ENCODE data around the gene SNCAIP.

The SNCAIP gene

DNA sequence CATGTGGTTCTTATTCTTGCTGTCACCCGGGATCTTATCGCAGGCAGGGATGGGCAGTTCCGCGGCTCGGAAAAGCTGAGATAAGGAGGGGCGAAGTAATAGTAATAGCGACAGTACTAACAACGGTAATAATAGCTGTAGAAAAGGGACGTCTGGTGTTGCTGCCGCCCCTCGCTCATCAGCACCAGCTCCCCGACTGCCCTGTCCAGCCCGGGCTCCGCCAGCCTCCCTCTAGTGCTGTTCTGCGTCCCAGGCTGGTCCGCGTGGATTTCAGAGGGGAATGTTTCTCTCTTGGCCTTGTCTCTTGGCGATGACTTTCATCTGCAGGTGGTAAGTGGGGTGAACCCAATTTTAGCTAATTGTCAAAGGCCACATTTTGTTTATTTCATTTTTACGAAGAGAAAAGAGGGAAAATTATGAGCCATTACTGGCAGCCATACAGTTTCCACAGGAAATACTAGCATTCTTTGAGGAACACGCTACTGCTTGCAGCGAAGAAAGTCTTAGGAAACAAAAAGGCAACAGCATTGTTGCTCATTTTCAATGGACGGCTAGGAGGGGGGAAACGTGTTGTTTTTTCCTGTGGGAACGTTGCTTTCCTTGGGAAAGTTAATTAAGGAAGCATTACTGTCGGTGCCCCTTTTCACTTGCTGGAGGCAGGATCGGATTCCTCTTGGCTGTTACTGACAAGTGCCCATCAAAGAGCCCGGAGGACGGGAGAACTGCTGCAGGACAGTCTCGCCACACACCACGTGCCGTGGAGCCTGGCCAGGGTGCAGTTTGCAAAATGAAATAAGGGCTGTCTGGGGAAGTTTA is 762 bp downstream of the SNCAIP start:
- Histone ChIP-seq H3K36me3 (ENCODE audit: control insufficient read depth, insufficient read depth, low read length) (no peaks in the 10 kb centered on the region), H3K9me3 (ENCODE audit: control insufficient read depth, low read length) (no peaks in the 10 kb centered on the region), H3K27ac (ENCODE audit: insufficient read depth, low read length, poor library complexity, severe bottlenecking) (no peak overlapping the region), H3K4me3 (ENCODE audit: insufficient read depth, low read depth, low read length, poor library complexity, severe bottlenecking) (no peak overlapping the region), H3K4me1 (ENCODE audit: control insufficient read depth, insufficient read depth, low read length, poor library complexity, severe bottlenecking) (no peaks in the 10 kb centered on the region), H3K27me3 (replicated peaks; ENCODE audit: control insufficient read depth, insufficient read depth, low read length, poor library complexity, severe bottlenecking) (no peaks in the 10 kb centered on the region)
- no peak for DNase-seq

DNA sequence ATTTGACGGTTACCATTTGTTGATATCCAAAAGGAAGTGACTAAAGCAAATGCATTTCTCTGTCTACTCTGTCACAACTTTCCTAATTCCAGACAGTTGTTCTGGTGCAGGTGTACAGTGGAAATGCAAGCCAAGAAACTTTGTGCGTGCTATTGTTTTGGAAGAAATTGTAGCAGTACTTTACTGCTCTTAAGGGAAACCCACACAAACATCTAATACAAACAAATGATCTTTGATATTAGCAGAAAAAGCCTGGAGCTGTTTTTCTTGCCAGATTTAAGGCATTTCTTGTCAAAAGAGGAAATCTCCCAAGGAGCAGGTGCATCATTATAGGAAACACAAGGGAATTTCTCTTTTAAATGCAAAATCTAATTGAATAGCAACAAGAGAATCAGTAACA is 2.0 kb downstream of the SNCAIP start:
- H3K4me1 ChIP-seq (ENCODE audit: control insufficient read depth, insufficient read depth, low read length, poor library complexity, severe bottlenecking) = no peaks in the 10 kb centered on the region

DNA sequence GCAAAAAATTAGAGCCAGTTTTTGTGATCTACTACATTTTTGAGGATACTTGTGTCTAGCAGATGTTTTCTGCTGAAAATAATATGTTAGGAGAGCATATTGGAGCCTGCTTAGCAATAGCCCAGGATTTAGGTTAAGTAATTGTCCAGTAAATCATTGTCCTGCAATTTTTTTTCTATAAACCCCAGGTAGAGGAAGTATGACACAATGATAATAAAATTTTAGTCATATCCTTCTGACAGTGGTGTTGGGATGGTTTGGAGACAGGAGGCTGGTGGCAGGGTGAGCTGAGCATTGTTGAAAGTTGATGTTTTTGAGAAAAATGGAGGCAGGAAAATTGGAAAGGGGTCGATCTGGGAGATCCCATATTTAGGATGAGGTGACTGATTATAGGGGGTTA is 3.5 kb downstream of the SNCAIP start:
- no peak overlapping the region for H3K27ac ChIP-seq (ENCODE audit: insufficient read depth, low read length, poor library complexity, severe bottlenecking)
- no peak for DNase-seq
- no peak overlapping the region for H3K4me3 ChIP-seq (ENCODE audit: insufficient read depth, low read depth, low read length, poor library complexity, severe bottlenecking)
- H3K36me3 ChIP-seq (ENCODE audit: control insufficient read depth, insufficient read depth, low read length) = no peaks in the 10 kb centered on the region
- no peaks in the 10 kb centered on the region for H3K9me3 ChIP-seq (ENCODE audit: control insufficient read depth, low read length)
- no peaks in the 10 kb centered on the region for H3K27me3 ChIP-seq (replicated peaks; ENCODE audit: control insufficient read depth, insufficient read depth, low read length, poor library complexity, severe bottlenecking)
- H3K4me1 ChIP-seq (ENCODE audit: control insufficient read depth, insufficient read depth, low read length, poor library complexity, severe bottlenecking) = no peaks in the 10 kb centered on the region

More for the DNA sequence above, 2.0 kb downstream of the SNCAIP start:
- H3K4me3 ChIP-seq (ENCODE audit: insufficient read depth, low read depth, low read length, poor library complexity, severe bottlenecking) = no peak overlapping the region
- H3K36me3 ChIP-seq (ENCODE audit: control insufficient read depth, insufficient read depth, low read length) = no peaks in the 10 kb centered on the region
- no peak overlapping the region for H3K27ac ChIP-seq (ENCODE audit: insufficient read depth, low read length, poor library complexity, severe bottlenecking)
- DNase-seq = no peak
- H3K9me3 ChIP-seq (ENCODE audit: control insufficient read depth, low read length) = no peaks in the 10 kb centered on the region
- H3K27me3 ChIP-seq (replicated peaks; ENCODE audit: control insufficient read depth, insufficient read depth, low read length, poor library complexity, severe bottlenecking) = no peaks in the 10 kb centered on the region

DNA sequence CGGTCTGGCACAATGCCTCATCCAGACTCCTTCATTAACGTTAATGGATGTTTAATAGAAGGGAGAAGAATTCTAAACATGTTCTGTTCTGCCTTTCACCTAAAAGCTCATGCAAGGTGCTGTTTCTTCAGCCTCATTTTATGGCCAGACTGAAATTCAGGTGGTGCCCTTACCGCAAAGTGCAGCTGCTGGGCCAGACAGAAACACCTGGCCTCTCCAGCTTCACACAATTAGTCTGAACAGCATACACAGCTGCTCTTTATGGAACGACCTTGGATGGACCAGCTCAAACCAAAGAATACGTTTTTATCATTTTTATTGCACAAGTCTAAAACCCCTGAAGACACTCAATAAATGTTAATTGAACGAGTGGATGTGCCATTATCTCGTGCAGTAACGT is 4.6 kb downstream of the SNCAIP start:
- Histone ChIP-seq H3K36me3 (ENCODE audit: control insufficient read depth, insufficient read depth, low read length) (no peaks in the 10 kb centered on the region), H3K27me3 (replicated peaks; ENCODE audit: control insufficient read depth, insufficient read depth, low read length, poor library complexity, severe bottlenecking) (no peaks in the 10 kb centered on the region), H3K4me1 (ENCODE audit: control insufficient read depth, insufficient read depth, low read length, poor library complexity, severe bottlenecking) (no peaks in the 10 kb centered on the region), H3K4me3 (ENCODE audit: insufficient read depth, low read depth, low read length, poor library complexity, severe bottlenecking) (no peak overlapping the region), H3K27ac (ENCODE audit: insufficient read depth, low read length, poor library complexity, severe bottlenecking) (no peak overlapping the region), H3K9me3 (ENCODE audit: control insufficient read depth, low read length) (no peaks in the 10 kb centered on the region)
- no peak for DNase-seq

DNA sequence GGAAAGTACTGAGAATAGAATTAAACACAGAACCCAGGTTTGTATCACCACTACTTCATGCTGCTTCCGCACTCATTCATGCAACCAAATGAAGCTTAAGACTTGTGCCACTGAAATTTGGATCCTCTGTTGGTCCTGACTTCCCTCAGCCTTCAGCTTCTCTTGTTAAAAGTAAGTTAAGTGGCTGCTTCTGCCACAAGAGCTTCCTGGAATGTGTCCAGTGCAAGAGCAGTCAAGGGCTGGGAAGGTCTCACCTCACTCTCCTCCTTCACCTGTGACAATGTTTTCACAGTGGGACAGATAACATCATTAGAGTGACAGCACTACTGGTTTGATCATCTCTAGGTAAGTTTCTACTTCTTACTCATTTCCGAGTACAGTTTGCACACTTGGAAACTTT is 7.9 kb downstream of the SNCAIP start:
- no peaks in the 10 kb centered on the region for H3K27me3 ChIP-seq (replicated peaks; ENCODE audit: control insufficient read depth, insufficient read depth, low read length, poor library complexity, severe bottlenecking)
- H3K9me3 ChIP-seq (ENCODE audit: control insufficient read depth, low read length) = no peaks in the 10 kb centered on the region
- no peaks in the 10 kb centered on the region for H3K4me1 ChIP-seq (ENCODE audit: control insufficient read depth, insufficient read depth, low read length, poor library complexity, severe bottlenecking)
- H3K4me3 ChIP-seq (ENCODE audit: insufficient read depth, low read depth, low read length, poor library complexity, severe bottlenecking) = no peak overlapping the region
- H3K27ac ChIP-seq (ENCODE audit: insufficient read depth, low read length, poor library complexity, severe bottlenecking) = no peak overlapping the region
- no peaks in the 10 kb centered on the region for H3K36me3 ChIP-seq (ENCODE audit: control insufficient read depth, insufficient read depth, low read length)
- no peak for DNase-seq

DNA sequence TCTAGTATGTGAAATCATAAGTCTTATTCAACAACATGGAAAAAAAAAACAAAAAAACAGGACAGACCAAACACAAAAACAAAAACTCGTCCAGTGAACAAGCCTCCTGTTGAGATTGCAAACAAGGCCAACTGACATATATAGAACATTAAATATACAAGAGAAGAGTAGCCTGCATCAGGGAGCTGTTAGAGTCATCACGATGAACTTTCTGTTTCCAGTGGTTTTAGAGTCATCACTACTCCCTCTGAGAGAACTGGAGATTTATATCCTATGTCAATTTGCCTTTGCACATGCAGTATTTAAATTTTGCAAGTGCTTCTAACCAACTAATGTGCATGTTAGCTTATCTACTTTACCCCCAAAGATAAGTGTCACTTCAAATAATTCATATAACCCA is 9.9 kb downstream of the SNCAIP start:
- Histone ChIP-seq H3K36me3 (ENCODE audit: control insufficient read depth, insufficient read depth, low read length) (no peaks in the 10 kb centered on the region), H3K27ac (ENCODE audit: insufficient read depth, low read length, poor library complexity, severe bottlenecking) (no peak overlapping the region), H3K4me3 (ENCODE audit: insufficient read depth, low read depth, low read length, poor library complexity, severe bottlenecking) (no peak overlapping the region), H3K27me3 (replicated peaks; ENCODE audit: control insufficient read depth, insufficient read depth, low read length, poor library complexity, severe bottlenecking) (no peaks in the 10 kb centered on the region), H3K9me3 (ENCODE audit: control insufficient read depth, low read length) (no peaks in the 10 kb centered on the region), H3K4me1 (ENCODE audit: control insufficient read depth, insufficient read depth, low read length, poor library complexity, severe bottlenecking) (no peaks in the 10 kb centered on the region)
- DNase-seq = no peak

DNA sequence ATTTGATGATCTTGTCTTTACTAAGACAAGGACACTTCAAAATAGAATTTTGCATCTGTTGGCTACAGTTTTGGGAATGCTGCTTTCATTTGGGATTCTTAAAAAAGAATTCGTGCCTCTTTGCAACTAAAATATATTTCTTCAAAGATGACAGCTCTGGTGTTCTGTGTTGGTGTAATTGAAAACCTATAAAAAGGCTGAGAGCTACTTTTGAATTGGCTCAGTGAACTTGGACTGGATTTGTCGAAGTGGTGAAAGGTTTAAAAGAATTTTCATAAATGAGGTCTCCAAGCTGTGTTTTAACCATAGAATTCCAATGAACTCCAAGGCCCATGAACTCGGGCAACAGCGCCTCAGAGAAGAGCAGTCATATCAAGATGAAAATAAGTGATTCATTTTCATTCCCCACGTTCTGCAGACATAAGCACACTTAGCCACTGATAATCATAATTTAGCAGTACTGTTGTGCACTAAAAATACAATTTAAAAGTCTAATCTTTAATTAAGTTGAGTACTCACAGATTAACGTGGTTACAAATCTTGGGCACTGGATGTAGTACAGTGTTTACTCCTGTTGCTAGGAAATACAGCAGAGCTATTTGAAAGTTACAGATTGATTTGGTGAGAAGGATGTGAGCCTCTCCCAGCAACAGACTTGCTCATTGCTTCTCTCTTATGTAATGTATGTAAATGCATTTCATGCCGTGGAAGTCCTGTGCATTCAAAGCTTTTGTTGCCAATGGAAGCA is 10.9 kb downstream of the SNCAIP start:
- Histone ChIP-seq H3K4me1 (ENCODE audit: control insufficient read depth, insufficient read depth, low read length, poor library complexity, severe bottlenecking) (no peaks in the 10 kb centered on the region), H3K36me3 (ENCODE audit: control insufficient read depth, insufficient read depth, low read length) (no peaks in the 10 kb centered on the region), H3K27me3 (replicated peaks; ENCODE audit: control insufficient read depth, insufficient read depth, low read length, poor library complexity, severe bottlenecking) (no peaks in the 10 kb centered on the region), H3K27ac (ENCODE audit: insufficient read depth, low read length, poor library complexity, severe bottlenecking) (no peak overlapping the region), H3K9me3 (ENCODE audit: control insufficient read depth, low read length) (no peaks in the 10 kb centered on the region), H3K4me3 (ENCODE audit: insufficient read depth, low read depth, low read length, poor library complexity, severe bottlenecking) (no peak overlapping the region)
- no peak for DNase-seq

DNA sequence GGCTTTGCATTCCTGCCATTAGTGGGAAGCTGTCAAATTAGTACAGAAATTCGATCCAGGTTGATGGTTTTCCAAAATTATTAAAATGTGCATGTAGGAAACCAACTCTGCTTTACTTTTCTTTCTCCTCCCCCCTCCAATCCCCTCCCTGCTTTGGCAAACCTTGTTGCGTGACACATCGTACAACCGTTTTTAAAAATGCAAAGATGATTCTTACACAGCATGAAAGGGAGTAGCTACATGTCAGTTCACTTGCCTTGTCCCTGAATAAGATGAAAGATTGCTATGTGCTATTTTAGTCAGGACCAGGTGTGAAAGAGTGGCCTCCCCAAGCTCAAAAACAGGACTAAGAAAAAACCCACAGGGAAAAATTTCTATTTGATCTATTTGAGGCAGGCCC is 11.7 kb downstream of the SNCAIP start:
- H3K27me3 ChIP-seq (replicated peaks; ENCODE audit: control insufficient read depth, insufficient read depth, low read length, poor library complexity, severe bottlenecking) = no peaks in the 10 kb centered on the region
- no peaks in the 10 kb centered on the region for H3K4me1 ChIP-seq (ENCODE audit: control insufficient read depth, insufficient read depth, low read length, poor library complexity, severe bottlenecking)
- DNase-seq = no peak
- no peak overlapping the region for H3K4me3 ChIP-seq (ENCODE audit: insufficient read depth, low read depth, low read length, poor library complexity, severe bottlenecking)
- no peak overlapping the region for H3K27ac ChIP-seq (ENCODE audit: insufficient read depth, low read length, poor library complexity, severe bottlenecking)
- no peaks in the 10 kb centered on the region for H3K9me3 ChIP-seq (ENCODE audit: control insufficient read depth, low read length)
- no peaks in the 10 kb centered on the region for H3K36me3 ChIP-seq (ENCODE audit: control insufficient read depth, insufficient read depth, low read length)

DNA sequence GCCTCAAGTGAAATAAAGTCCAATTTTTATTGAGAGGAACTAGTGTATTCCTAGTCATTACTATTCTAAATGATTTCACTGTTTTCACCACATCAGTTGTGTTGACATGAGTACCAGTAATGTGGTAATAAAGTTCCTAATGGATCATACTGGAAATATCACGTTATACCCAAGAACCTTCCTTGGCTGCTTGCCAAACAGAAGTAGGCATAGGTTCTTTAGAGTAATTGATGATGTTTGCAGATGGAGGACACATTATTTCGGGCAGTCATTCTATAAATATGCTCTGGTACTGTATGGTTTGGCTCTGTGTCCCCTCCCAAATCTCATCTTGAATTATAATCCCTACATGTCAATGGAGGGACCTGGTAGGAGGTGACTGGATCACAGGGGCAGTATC is 15.1 kb downstream of the SNCAIP start:
- H3K9me3 ChIP-seq (ENCODE audit: control insufficient read depth, low read length) = no peaks in the 10 kb centered on the region
- no peak overlapping the region for H3K27ac ChIP-seq (ENCODE audit: insufficient read depth, low read length, poor library complexity, severe bottlenecking)
- H3K4me3 ChIP-seq (ENCODE audit: insufficient read depth, low read depth, low read length, poor library complexity, severe bottlenecking) = no peak overlapping the region
- DNase-seq = no peak
- H3K36me3 ChIP-seq (ENCODE audit: control insufficient read depth, insufficient read depth, low read length) = no peaks in the 10 kb centered on the region
- H3K27me3 ChIP-seq (replicated peaks; ENCODE audit: control insufficient read depth, insufficient read depth, low read length, poor library complexity, severe bottlenecking) = no peaks in the 10 kb centered on the region
- no peaks in the 10 kb centered on the region for H3K4me1 ChIP-seq (ENCODE audit: control insufficient read depth, insufficient read depth, low read length, poor library complexity, severe bottlenecking)

DNA sequence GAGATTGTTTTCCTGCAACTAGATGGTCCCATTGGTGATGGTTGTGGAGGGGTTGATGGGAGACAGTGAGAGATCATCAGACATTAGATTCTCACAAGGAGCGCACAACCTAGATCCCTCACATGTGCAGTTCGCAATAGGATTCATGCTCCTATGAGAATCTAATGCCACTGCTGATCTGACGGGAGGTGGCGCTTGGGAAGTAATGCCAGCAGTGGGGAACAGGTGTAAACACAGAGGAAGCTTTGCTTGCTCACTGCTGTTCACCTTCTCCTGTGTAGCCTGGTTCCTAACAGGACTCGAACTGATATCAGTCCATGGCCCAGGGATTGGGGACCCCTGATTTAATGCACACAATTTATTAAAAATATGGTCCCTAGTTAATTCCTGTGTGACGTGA is 18.8 kb downstream of the SNCAIP start:
- Histone ChIP-seq H3K36me3 (ENCODE audit: control insufficient read depth, insufficient read depth, low read length) (no peaks in the 10 kb centered on the region), H3K9me3 (ENCODE audit: control insufficient read depth, low read length) (no peaks in the 10 kb centered on the region), H3K27ac (ENCODE audit: insufficient read depth, low read length, poor library complexity, severe bottlenecking) (no peak overlapping the region), H3K4me1 (ENCODE audit: control insufficient read depth, insufficient read depth, low read length, poor library complexity, severe bottlenecking) (no peaks in the 10 kb centered on the region), H3K4me3 (ENCODE audit: insufficient read depth, low read depth, low read length, poor library complexity, severe bottlenecking) (no peak overlapping the region), H3K27me3 (replicated peaks; ENCODE audit: control insufficient read depth, insufficient read depth, low read length, poor library complexity, severe bottlenecking) (no peaks in the 10 kb centered on the region)
- no peak for DNase-seq
